ENCODE data around the gene TUT4.
A peak's percentile ranks its signal among the peaks of the same experiment; 100 is the strongest.

TUT4 gene

DNA sequence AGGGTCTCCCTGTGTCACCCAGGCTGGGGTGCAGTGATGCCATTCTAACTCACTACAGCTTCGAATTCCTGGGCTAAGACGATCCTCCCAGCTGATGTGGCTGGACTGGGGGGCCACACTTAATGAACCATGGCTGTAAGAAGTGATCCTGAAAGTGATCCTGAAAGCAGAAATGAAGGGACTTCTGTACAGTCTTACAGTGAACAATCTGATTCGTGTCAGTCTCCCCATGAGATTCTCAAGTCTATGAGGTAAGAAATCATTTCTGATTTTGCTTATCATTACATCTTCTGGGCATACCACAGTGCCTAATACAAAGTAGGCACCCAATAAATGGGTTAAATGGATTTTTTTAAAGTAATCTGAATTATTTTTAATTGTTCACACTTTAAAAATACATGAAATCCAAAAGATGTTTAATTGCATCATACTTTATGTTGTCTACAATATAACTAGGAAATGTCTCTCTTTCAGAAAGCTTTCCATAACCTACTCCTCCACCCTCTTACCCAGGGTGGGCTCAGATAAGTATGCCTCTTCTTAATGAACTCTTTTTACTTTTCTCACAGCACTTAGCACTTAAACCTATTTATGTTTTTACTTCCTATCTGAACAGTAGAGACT, 21.5 kb downstream of the TUT4 start:
- DNase-seq (ENCODE audit: low spot score): no peak
- in situ Hi-C loops (cut with MboI; ENCODE audit: low pct_unique_long_range_greater_than_20kb, low sequenced_read_pairs, unreplicated experiment): no loop called here

DNA sequence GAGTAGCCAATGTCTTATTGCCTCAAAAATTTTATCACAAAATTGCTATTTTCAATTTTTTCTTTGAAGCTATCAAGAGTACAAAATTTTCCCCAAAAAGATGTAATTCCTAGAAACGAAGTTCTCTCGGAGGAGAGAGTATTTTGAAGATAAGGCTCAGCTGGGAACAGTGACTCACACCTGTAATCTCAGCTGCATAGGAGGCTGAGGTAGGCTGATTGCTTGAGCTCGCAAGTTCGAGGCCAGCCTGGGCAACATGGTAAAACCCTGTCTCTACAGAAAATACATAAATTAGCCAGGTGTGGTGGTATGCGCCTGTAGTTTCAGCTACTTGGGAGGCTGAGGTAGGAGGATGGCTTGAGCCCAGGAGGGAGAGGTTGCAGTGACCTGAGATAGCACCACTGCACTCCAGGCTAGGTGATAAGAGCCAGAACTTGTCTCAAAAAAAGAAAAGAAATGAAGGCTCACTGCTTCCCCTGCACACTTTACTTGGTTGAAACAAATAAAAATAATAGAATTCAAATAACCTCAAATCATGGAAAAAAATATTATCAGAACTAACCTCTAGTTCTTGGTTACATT, 22.2 kb downstream of the TUT4 start:
- no peak for DNase-seq (ENCODE audit: low spot score)
- TF ChIP-seq, protein P1, sequence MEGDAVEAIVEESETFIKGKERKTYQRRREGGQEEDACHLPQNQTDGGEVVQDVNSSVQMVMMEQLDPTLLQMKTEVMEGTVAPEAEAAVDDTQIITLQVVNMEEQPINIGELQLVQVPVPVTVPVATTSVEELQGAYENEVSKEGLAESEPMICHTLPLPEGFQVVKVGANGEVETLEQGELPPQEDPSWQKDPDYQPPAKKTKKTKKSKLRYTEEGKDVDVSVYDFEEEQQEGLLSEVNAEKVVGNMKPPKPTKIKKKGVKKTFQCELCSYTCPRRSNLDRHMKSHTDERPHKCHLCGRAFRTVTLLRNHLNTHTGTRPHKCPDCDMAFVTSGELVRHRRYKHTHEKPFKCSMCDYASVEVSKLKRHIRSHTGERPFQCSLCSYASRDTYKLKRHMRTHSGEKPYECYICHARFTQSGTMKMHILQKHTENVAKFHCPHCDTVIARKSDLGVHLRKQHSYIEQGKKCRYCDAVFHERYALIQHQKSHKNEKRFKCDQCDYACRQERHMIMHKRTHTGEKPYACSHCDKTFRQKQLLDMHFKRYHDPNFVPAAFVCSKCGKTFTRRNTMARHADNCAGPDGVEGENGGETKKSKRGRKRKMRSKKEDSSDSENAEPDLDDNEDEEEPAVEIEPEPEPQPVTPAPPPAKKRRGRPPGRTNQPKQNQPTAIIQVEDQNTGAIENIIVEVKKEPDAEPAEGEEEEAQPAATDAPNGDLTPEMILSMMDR (IDR thresholded peaks at IDR 0.05; ENCODE audit: extremely low read depth, insufficient read depth, missing control alignments): no peak
- in situ Hi-C loops (cut with MboI; ENCODE audit: low pct_unique_long_range_greater_than_20kb, low sequenced_read_pairs, unreplicated experiment): no loop called here

More for the DNA sequence above, 21.5 kb downstream of the TUT4 start:
- TF ChIP-seq, protein P1 (IDR thresholded peaks at IDR 0.05; ENCODE audit: extremely low read depth, insufficient read depth, missing control alignments): no peak

DNA sequence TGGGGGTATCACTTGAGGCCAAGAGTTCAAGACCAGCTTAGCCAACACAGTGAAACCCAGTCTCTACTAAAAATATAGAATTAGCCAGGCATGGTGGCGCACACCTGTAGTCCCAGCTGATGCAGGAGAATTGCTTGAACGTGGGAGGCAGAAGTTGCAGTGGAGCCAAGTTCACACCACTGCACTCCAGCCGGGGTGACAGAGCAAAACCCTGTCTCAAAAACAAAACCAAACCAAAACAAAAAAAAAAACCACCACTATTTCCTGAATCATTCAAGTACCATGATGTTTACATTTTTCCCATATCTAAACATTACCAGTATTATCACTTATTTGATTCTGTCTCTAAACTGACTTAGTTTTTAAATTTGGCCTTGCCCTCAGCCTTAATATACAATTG, 29.5 kb downstream of the TUT4 start:
- in situ Hi-C loops (cut with MboI; ENCODE audit: low pct_unique_long_range_greater_than_20kb, low sequenced_read_pairs, unreplicated experiment): no loop called here
- no peak for DNase-seq (ENCODE audit: low spot score)
- TF ChIP-seq, protein P1 (IDR thresholded peaks at IDR 0.05; ENCODE audit: extremely low read depth, insufficient read depth, missing control alignments): no peak

DNA sequence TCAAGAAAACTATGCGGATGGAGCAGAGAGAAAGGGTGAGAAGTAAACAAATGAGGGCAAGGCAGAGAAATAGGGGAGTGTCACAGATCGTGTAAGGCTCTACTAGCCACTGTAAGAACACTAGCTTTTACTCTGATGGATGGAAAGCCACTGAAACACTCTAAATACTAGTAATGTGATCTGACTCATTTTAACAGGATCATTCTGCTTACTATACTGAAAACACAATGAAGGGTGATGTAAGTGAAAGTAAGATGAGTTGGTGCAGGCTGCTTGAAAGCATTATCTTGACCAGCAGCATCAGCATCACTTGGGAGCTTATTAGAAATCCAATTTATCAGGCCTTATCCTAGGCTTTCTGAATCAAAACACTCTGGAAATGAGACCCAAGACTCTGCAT, 32.7 kb downstream of the TUT4 start:
- TF ChIP-seq, protein P1 (IDR thresholded peaks at IDR 0.05; ENCODE audit: extremely low read depth, insufficient read depth, missing control alignments): no peak
- peak; percentile 54 for DNase-seq (ENCODE audit: low spot score)
- in situ Hi-C loops (cut with MboI; ENCODE audit: low pct_unique_long_range_greater_than_20kb, low sequenced_read_pairs, unreplicated experiment): no loop called here

DNA sequence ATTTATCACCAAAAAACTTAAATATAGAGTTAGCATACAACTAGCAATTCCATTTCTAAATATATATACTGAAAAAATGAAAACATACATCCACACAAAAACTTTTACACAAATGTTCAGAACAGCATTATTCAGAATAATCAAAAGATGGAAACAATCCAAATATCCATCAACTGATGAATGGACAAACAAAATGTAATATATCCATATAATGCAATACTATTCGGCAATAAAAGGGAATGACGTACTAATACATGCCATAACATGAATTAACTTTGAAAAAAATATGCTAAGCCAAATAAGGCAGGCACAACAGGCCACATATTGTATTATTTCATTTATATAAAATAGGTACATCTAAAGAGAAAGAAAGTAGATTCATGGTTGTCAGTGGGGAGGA, 33.9 kb downstream of the TUT4 start:
- TF ChIP-seq, protein P1 (IDR thresholded peaks at IDR 0.05; ENCODE audit: extremely low read depth, insufficient read depth, missing control alignments): no peak
- in situ Hi-C loops (cut with MboI; ENCODE audit: low pct_unique_long_range_greater_than_20kb, low sequenced_read_pairs, unreplicated experiment): no loop called here
- DNase-seq (ENCODE audit: low spot score): no peak

DNA sequence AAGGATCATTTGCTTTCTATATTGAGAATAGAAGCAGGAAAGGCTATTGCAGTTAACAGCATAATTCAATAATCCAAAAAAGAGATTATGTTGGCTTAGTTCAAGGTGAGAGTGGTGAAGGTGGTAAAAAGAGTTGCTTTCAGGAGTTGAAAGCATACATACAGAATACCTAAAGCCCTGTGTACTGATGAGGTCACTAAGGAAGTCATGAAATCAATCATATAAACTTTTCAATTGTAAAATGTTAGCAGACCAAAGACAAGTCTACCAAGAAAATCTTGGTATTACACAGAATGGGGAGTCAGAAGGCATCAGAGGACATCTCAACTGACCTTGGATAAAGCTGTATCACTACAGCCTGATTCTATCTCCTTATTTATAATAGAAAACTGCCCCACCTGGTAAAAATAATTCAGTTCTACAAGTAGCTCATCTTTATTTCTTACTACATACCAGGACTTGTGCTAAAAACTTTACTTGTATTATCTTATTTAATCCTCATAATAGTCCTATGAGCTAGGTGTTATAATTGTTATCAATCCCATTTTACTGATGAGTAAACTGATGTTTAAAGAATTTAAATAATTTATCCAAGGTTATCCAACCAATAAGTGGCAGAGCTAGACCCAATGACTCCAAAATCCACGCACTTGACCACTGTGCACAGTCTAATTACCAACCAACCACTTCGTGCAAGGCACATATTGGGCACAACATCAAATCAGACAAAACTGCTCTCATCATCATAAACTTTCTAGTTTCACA, 40.9 kb downstream of the TUT4 start:
- TF ChIP-seq, protein P1 (IDR thresholded peaks at IDR 0.05; ENCODE audit: extremely low read depth, insufficient read depth, missing control alignments): no peak
- in situ Hi-C loops (cut with MboI; ENCODE audit: low pct_unique_long_range_greater_than_20kb, low sequenced_read_pairs, unreplicated experiment): no loop called here

More for the DNA sequence above, 40.9 kb downstream of the TUT4 start:
- peak; percentile 14 for DNase-seq (ENCODE audit: low spot score)
